HG03571 (cell line): ENCODE data around the gene MOV10L1.

Experiments used
- ATAC-seq: cut with Tn5 transposase; IDR thresholded peaks from one replicate; pipeline ENCODE4 v1.9.1; 2021; ENCODE audit not compliant: unreplicated experiment

Gene MOV10L1

GRCh38 chr22:50173311-50173982 lies 83.6 kb downstream of the MOV10L1 start:
- no peak for ATAC-seq

- no peak for ATAC-seq
Measured at GRCh38 chr22:50173983-50174355, 84.2 kb downstream of the MOV10L1 start.

DNA sequence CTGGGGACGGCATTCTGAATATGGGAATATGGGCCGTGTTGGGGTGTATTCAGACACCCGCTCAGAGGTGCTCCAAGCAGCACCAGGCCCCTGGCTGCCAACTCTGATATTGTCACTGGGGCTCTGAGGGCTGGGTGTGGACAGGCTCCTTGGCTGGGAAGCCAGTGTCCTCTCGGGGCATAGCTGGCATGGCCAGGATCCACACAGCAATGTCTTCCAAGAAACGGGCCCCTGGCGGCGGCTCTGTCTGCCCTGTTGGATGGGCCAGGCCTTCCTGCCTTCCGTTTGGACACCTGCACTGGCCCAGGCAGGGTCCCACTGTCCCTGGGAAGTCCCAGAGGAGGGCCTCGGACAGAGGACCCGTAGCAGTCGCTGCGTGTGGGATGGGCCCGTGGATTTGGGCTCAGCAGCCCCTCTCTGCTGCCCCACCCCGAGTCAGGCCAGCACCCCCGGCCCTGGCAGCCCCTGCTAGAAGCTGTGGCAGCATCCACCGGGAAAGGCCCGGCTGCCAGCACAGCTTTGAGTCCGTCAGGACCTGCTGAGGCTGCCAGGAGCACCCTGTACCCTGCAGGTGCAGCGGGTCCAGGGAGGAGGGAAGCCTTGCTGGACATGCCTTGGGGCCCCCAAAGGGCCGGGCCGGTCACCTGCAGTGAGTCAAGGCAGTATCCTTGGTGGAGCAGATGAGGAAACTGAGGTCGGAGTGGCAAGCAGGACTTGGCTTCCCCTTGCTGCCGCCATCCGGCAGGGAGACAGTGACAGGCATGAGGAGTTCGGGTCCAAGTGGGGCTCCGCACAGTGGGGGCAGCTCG lies 84.8 kb downstream of the MOV10L1 start:
- no peak for ATAC-seq

GRCh38 chr22:50175191-50175461 lies 85.3 kb downstream of the MOV10L1 start:
- ATAC-seq = no peak

- no peak for ATAC-seq
Measured at GRCh38 chr22:50175921-50176849, 86.4 kb downstream of the MOV10L1 start.

DNA sequence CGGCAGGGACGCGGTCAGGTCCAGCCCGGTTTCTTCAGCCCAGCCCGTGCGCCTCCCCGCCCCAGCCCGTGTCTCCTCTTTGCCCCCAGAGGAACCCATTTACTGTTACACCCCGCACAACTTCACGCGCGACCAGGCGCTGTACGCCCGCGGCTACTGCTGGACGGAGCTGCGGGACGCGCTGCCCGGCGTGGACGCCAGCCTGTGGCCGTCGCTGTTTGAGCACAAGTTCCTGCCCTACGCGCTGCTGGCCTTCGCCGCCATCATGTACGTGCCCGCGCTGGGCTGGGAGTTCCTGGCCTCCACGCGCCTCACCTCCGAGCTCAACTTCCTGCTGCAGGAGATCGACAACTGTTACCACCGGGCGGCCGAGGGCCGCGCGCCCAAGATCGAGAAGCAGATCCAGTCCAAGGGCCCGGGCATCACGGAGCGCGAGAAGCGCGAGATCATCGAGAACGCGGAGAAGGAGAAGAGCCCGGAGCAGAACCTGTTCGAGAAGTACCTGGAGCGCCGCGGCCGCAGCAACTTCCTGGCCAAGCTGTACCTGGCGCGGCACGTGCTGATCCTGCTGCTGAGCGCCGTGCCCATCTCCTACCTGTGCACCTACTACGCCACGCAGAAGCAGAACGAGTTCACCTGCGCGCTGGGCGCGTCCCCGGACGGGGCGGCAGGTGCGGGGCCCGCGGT lies 87.2 kb downstream of the MOV10L1 start:
- ATAC-seq = no peak

DNA sequence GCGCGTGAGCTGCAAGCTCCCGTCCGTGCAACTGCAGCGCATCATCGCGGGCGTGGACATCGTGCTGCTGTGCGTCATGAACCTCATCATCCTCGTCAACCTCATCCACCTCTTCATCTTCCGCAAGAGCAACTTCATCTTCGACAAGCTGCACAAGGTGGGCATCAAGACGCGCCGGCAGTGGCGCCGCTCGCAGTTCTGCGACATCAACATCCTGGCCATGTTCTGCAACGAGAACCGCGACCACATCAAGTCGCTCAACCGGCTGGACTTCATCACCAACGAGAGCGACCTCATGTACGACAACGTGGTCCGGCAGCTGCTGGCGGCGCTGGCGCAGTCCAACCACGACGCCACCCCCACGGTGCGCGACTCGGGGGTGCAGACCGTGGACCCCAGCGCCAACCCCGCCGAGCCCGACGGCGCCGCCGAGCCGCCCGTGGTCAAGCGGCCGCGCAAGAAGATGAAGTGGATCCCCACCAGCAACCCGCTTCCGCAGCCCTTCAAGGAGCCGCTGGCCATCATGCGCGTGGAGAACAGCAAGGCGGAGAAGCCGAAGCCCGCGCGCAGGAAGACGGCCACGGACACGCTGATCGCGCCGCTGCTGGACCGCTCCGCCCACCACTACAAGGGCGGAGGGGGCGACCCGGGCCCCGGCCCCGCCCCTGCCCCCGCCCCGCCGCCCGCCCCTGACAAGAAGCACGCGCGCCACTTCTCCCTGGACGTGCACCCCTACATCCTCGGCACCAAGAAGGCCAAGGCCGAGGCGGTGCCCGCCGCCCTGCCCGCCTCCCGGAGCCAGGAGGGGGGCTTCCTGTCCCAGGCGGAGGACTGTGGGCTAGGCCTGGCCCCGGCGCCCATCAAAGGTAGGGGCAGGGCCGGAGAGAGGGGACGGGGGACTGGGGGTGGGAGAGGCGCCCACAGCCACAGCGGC lies 88.0 kb downstream of the MOV10L1 start:
- ATAC-seq = no peak

- ATAC-seq = no peak
Measured at GRCh38 chr22:50178471-50178864, 88.7 kb downstream of the MOV10L1 start.

- no peak for ATAC-seq
Measured at GRCh38 chr22:50178871-50179869, 89.4 kb downstream of the MOV10L1 start.

GRCh38 chr22:50179937-50180726 lies 90.3 kb downstream of the MOV10L1 start:
- no peak for ATAC-seq

DNA sequence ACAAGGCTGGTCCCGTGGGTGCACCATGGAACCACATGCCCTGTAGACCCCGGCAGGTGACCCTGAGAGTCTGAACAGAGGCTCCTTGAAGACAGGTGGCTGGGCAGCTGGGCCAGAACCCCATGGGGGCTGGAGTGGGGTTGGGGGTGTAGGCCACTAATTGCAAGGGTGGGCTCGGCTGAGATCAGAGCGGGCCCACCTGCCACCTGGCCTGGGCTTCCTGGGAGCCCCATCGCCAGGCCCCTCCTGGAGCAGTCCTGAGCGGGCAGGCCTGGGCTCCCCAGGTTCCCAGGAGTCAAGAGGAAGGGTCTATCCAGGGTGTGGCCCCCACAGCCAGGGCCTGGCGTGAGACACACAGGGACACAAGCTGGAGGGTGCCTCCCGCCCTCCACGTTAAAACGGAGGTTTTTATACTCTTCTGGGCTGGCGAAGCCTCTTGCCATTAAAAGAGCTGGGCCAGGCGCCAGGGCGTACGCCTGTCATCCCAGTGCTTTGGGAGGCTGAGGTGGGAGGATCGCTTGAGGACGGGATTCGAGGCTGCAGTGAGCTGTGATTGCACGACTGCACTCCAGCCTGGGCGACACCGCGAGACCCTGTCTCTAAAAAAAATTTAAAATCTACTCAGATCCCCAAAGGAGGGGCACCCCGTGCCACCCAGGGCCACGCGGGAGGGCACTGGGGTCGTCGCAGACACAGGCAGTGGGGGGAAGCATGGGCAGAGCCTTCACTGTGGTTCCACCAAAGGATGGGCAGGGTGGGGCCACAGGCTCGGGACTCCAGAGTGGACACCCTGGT lies 91.1 kb downstream of the MOV10L1 start:
- ATAC-seq = no peak

- no peak for ATAC-seq
Measured at GRCh38 chr22:50182176-50183081, 92.6 kb downstream of the MOV10L1 start.

GRCh38 chr22:50183141-50183971 lies 93.5 kb downstream of the MOV10L1 start:
- no peak for ATAC-seq

GRCh38 chr22:50184004-50184901 lies 94.4 kb downstream of the MOV10L1 start:
- ATAC-seq = no peak
